CD4-positive, alpha-beta T cell (primary cell): ENCODE data around the gene UFSP1. TPM values are rescaled to one million over a fixed set of nuclear protein-coding genes. Genes with fewer than 3 reads are reported as not detected.

Experiments used
- ATAC-seq: fragments of 200-7000 bp; cut with Tn5 transposase; one replicate; pipeline ENCODE4 v1.10.0; 2022; ENCODE audit warnings: mild to moderate bottlenecking; ENCODE audit not compliant: poor library complexity
- CTCF ChIA-PET: fragments of 350-600 bp; sonication (Branson Sonifier 250); formaldehyde crosslinking; loops from one replicate; lab custom pipeline; 2021; ENCODE audit warnings: antibody characterized with exemption, inconsistent platforms; lab: Charles Lee
- POLR2A ChIA-PET: fragments of 350-600 bp; sonication (Branson Sonifier 250); formaldehyde crosslinking; loops from one replicate; lab custom pipeline; 2021; ENCODE audit warnings: antibody characterized with exemption, inconsistent platforms; lab: Charles Lee
- DNase-seq, 14 experiments: peaks; one replicate each; pipeline ENCODE4 v3.0.0-alpha.2; 2013 to 2020; ENCODE audit warnings: mixed read lengths in 2 of 14
- H3K27ac ChIP-seq, 2 donors: one replicate each; pipeline versions ENCODE4 v1.5.1 to v1.7.0; 2013; ENCODE audit warnings: low read length in 2 of 2, low read depth in 1 of 2, mild to moderate bottlenecking in 1 of 2
- H3K27me3 ChIP-seq, 2 experiments: 1 replicate in 1 of 2; 2 replicates in 1 of 2; pipeline versions ENCODE4 v1.6.1 to v1.7.0; 2013; ENCODE audit warnings: low read length in 2 of 2, control low read depth in 1 of 2, mild to moderate bottlenecking in 1 of 2, moderate library complexity in 1 of 2; ENCODE audit not compliant: insufficient read depth in 2 of 2, control insufficient read depth in 1 of 2
- H3K36me3 ChIP-seq: one replicate; pipeline ENCODE4 v1.6.1; 2013; ENCODE audit warnings: low read length, control low read depth; ENCODE audit not compliant: insufficient read depth
- H3K4me1 ChIP-seq: one replicate; pipeline ENCODE4 v1.6.1; 2013; ENCODE audit warnings: low read length, control low read depth; ENCODE audit not compliant: insufficient read depth
- H3K4me3 ChIP-seq: one replicate; pipeline ENCODE4 v1.5.1; 2013; ENCODE audit warnings: mild to moderate bottlenecking, low read length, moderate library complexity
- H3K9me3 ChIP-seq, 2 experiments: 1 replicate in 1 of 2; 2 replicates in 1 of 2; pipeline versions ENCODE4 v1.6.1 to v1.7.0; 2013; ENCODE audit warnings: low read length in 2 of 2, mild to moderate bottlenecking in 2 of 2, control low read depth in 1 of 2, moderate library complexity in 1 of 2; ENCODE audit not compliant: control insufficient read depth in 1 of 2, insufficient read depth in 1 of 2
- H3K27ac Mint-ChIP-seq: one replicate; pipeline ENCODE4 v1.8.0; 2020; ENCODE audit warnings: mixed read lengths
- H3K27me3 Mint-ChIP-seq: one replicate; pipeline ENCODE4 v1.8.0; 2021; ENCODE audit warnings: mixed read lengths
- H3K36me3 Mint-ChIP-seq: one replicate; pipeline ENCODE4 v1.8.0; 2021; ENCODE audit warnings: low read depth, mixed read lengths
- H3K4me1 Mint-ChIP-seq: one replicate; pipeline ENCODE4 v1.8.0; 2021; ENCODE audit warnings: low read depth, mixed read lengths
- H3K4me3 Mint-ChIP-seq: one replicate; pipeline ENCODE4 v1.8.0; 2020; ENCODE audit warnings: mild to moderate bottlenecking, mixed read lengths
- H3K9me3 Mint-ChIP-seq: one replicate; pipeline ENCODE4 v1.8.0; 2020; ENCODE audit warnings: mixed read lengths
- intact Hi-C, 2 experiments: fragments of 100-400 bp; cut with DNase I in 1 of 2; cut with micrococcal nuclease in 1 of 2; formaldehyde crosslinking; loops; one replicate each; pipeline versions ENCODE4 v1.15.1 to v1.9.0; 2023 to 2025; cut with DNase I, micrococcal nuclease
- total RNA-seq, 174 experiments: library from RNA in 2 of 174; stranded (reverse) in 2 of 174; gene quantifications; one replicate each; pipeline ENCODE4 v1.2.3 and lab custom pipeline; 2021 to 2026
- TF ChIP-seq, protein P1 (sequence below): fragments of 200-600 bp; IDR thresholded peaks from one replicate; pipeline ENCODE4 v1.8.0; 2022; ENCODE audit warnings: antibody characterized with exemption, mild to moderate bottlenecking

The UFSP1 gene
- total RNA-seq, 2 experiments from 2014 or later, result 1.1 to 1.5 TPM

- TF ChIP-seq, protein P1, sequence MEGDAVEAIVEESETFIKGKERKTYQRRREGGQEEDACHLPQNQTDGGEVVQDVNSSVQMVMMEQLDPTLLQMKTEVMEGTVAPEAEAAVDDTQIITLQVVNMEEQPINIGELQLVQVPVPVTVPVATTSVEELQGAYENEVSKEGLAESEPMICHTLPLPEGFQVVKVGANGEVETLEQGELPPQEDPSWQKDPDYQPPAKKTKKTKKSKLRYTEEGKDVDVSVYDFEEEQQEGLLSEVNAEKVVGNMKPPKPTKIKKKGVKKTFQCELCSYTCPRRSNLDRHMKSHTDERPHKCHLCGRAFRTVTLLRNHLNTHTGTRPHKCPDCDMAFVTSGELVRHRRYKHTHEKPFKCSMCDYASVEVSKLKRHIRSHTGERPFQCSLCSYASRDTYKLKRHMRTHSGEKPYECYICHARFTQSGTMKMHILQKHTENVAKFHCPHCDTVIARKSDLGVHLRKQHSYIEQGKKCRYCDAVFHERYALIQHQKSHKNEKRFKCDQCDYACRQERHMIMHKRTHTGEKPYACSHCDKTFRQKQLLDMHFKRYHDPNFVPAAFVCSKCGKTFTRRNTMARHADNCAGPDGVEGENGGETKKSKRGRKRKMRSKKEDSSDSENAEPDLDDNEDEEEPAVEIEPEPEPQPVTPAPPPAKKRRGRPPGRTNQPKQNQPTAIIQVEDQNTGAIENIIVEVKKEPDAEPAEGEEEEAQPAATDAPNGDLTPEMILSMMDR, result no peak
- peaks cover 67% of the 10 kb centered on the region for H3K4me1 Mint-ChIP-seq
- ChIA-PET POLR2A (interaction anchor here (0.8 to 6.3 kb wide), 7 partner anchors 11 to 458 kb away, joined by 3 to 206 read pairs (median 5); partner anchors contain the start of genes MEPCE, PLOD3, SLC12A9 and SRRT), CTCF (no interaction called here)
- H3K27ac ChIP-seq, result peak overlapping the region; percentile 80 to 92
- peaks cover 24% of the 10 kb centered on the region for H3K27me3 Mint-ChIP-seq
- H3K4me1 ChIP-seq, result peaks cover 64% of the 10 kb centered on the region
- peaks cover 0 to 10% of the 10 kb centered on the region in 2 experiments for H3K9me3 ChIP-seq
- peaks cover 61% of the 10 kb centered on the region for H3K36me3 Mint-ChIP-seq
- H3K36me3 ChIP-seq, result peaks cover 58% of the 10 kb centered on the region
- intact Hi-C loops, result loop anchor here (1.0 to 5.0 kb wide), 3 partner anchors 12 to 280 kb away; partner anchors contain the start of genes SRRT (in 2 of the 2) and VGF (in 1 of the 2)
- peak overlapping the region; percentile 95 for H3K4me3 Mint-ChIP-seq
- H3K4me3 ChIP-seq, result peak overlapping the region; percentile 37
- DNase-seq (peak in 10 of 14 experiments; percentile 46 to 84 (median 55)), ATAC-seq (peak; percentile 37)
- peak overlapping the region; percentile 95 for H3K27ac Mint-ChIP-seq
- H3K9me3 Mint-ChIP-seq, result no peaks in the 10 kb centered on the region
- H3K27me3 ChIP-seq, result peaks cover 10 to 19% of the 10 kb centered on the region in 2 experiments
These were observed 1.8 kb downstream of the UFSP1 start for GRCh38 chr7:100887516-100888290.

GRCh38 chr7:100886936-100887515 is 2.5 kb downstream of the UFSP1 start:
- peak overlapping the region; percentile 80 to 92 for H3K27ac ChIP-seq
- no peak for ATAC-seq
- H3K4me1 Mint-ChIP-seq, result peaks cover 67% of the 10 kb centered on the region
- H3K27ac Mint-ChIP-seq, result peak overlapping the region; percentile 95
- peaks cover 0 to 10% of the 10 kb centered on the region in 2 experiments for H3K9me3 ChIP-seq
- ChIA-PET CTCF (no interaction called here), POLR2A (interaction anchor here (0.8 to 6.3 kb wide), 6 partner anchors 10 to 331 kb away, joined by 3 to 206 read pairs (median 6); partner anchors contain the start of genes PLOD3, SLC12A9, SRRT and TRIM56)
- H3K36me3 Mint-ChIP-seq, result peaks cover 67% of the 10 kb centered on the region
- TF ChIP-seq, protein P1, result no peak
- intact Hi-C loops, result loop anchor here in 1 of 2 experiments (1.0 to 5.0 kb wide), 2 partner anchors 12 to 280 kb away; partner anchors contain the start of genes SRRT and VGF
- H3K27me3 Mint-ChIP-seq, result peaks cover 17% of the 10 kb centered on the region
- H3K27me3 ChIP-seq, result peaks cover 5 to 14% of the 10 kb centered on the region in 2 experiments
- no peaks in the 10 kb centered on the region for H3K9me3 Mint-ChIP-seq
- H3K4me3 ChIP-seq, result peak overlapping the region; percentile 37
- H3K4me3 Mint-ChIP-seq, result peak overlapping the region; percentile 95
- peaks cover 64% of the 10 kb centered on the region for H3K4me1 ChIP-seq
- peaks cover 65% of the 10 kb centered on the region for H3K36me3 ChIP-seq
- peak in 3 of 14 experiments; percentile 19 to 59 (median 49) for DNase-seq
